Measurements from ENCODE around the gene SRGN. TPM values are rescaled to one million over a fixed set of nuclear protein-coding genes. Genes with fewer than 3 reads are reported as not detected.
A peak's percentile ranks its signal among the peaks of the same experiment; 100 is the strongest.

SRGN gene
- total RNA-seq, 1 donor from 2014 or later, result 54.3 TPM

DNA sequence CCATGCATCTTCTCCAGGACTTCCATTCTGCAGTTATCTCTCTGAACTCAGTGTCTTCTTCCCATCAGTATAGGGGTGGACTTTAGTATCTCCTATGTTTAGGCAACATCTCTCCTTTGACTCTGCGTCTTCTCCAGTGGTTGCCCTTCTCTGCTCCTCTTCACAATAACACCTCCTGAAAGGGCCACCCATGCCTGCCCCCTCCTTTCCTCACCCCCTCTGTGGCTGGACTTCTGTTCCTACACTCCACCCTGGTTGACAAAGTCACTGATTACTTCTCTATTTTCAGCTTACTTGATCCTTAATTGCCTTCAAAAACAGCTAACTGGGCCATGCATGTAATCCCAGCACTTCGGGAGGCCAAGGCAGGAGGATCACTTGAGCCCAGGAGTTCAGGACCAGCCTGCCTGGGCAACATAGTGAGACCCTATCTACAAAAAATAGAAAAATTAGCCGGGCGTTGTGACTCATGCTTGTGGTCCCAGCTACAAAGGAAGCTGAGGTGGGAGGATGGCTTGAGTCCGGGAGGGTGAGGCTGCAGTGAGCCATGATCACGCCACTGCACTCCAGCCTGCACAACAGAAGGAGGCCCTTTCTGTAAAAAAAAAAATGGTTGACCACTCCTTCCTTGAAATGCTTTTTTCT is 13.7 kb downstream of the SRGN start:
- Histone ChIP-seq H3K36me3 (ENCODE audit: control insufficient read depth in 3 of 3, insufficient read depth in 3 of 3, low read length in 3 of 3) (no peaks in the 10 kb centered on the region), H3K4me3 (ENCODE audit: low read length in 3 of 3) (no peak overlapping the region), H3K9me3 (ENCODE audit: control insufficient read depth in 3 of 3, low read length in 3 of 3) (no peaks in the 10 kb centered on the region), H3K4me1 (ENCODE audit: control insufficient read depth in 3 of 3, insufficient read depth in 3 of 3, low read length in 3 of 3) (no peaks in the 10 kb centered on the region), H3K27ac (ENCODE audit: low read depth, low read length) (no peak overlapping the region), H3K9ac (ENCODE audit: low read depth in 1 of 3, low read length in 3 of 3) (no peak overlapping the region), H3K27me3 (ENCODE audit: control insufficient read depth in 3 of 3, insufficient read depth in 3 of 3, low read length in 3 of 3) (no peaks in the 10 kb centered on the region)

GRCh38 chr10:69102440-69102839 is 14.5 kb downstream of the SRGN start:
- no peaks in the 10 kb centered on the region for H3K4me1 ChIP-seq (ENCODE audit: control insufficient read depth in 3 of 3, insufficient read depth in 3 of 3, low read length in 3 of 3)
- no peaks in the 10 kb centered on the region for H3K36me3 ChIP-seq (ENCODE audit: control insufficient read depth in 3 of 3, insufficient read depth in 3 of 3, low read length in 3 of 3)
- H3K9ac ChIP-seq (ENCODE audit: low read depth in 1 of 3, low read length in 3 of 3), result no peak overlapping the region
- no peaks in the 10 kb centered on the region for H3K27me3 ChIP-seq (ENCODE audit: control insufficient read depth in 3 of 3, insufficient read depth in 3 of 3, low read length in 3 of 3)
- H3K27ac ChIP-seq (ENCODE audit: low read depth, low read length), result no peak overlapping the region
- H3K4me3 ChIP-seq (ENCODE audit: low read length in 3 of 3), result no peak overlapping the region
- H3K9me3 ChIP-seq (ENCODE audit: control insufficient read depth in 3 of 3, low read length in 3 of 3), result no peaks in the 10 kb centered on the region

GRCh38 chr10:69103784-69104183 is 15.9 kb downstream of the SRGN start:
- no peak overlapping the region for H3K4me3 ChIP-seq (ENCODE audit: low read length in 3 of 3)
- no peaks in the 10 kb centered on the region for H3K9me3 ChIP-seq (ENCODE audit: control insufficient read depth in 3 of 3, low read length in 3 of 3)
- H3K4me1 ChIP-seq (ENCODE audit: control insufficient read depth in 3 of 3, insufficient read depth in 3 of 3, low read length in 3 of 3), result no peaks in the 10 kb centered on the region
- no peak overlapping the region for H3K9ac ChIP-seq (ENCODE audit: low read depth in 1 of 3, low read length in 3 of 3)
- H3K27ac ChIP-seq (ENCODE audit: low read depth, low read length), result no peak overlapping the region
- no peaks in the 10 kb centered on the region for H3K27me3 ChIP-seq (ENCODE audit: control insufficient read depth in 3 of 3, insufficient read depth in 3 of 3, low read length in 3 of 3)
- H3K36me3 ChIP-seq (ENCODE audit: control insufficient read depth in 3 of 3, insufficient read depth in 3 of 3, low read length in 3 of 3), result no peaks in the 10 kb centered on the region

GRCh38 chr10:69104994-69105790 is 17.3 kb downstream of the SRGN start:
- no peak overlapping the region for H3K27ac ChIP-seq (ENCODE audit: low read depth, low read length)
- H3K9ac ChIP-seq (ENCODE audit: low read depth in 1 of 3, low read length in 3 of 3), result no peak overlapping the region
- no peaks in the 10 kb centered on the region for H3K36me3 ChIP-seq (ENCODE audit: control insufficient read depth in 3 of 3, insufficient read depth in 3 of 3, low read length in 3 of 3)
- no peak overlapping the region for H3K4me3 ChIP-seq (ENCODE audit: low read length in 3 of 3)
- H3K9me3 ChIP-seq (ENCODE audit: control insufficient read depth in 3 of 3, low read length in 3 of 3), result no peaks in the 10 kb centered on the region
- no peaks in the 10 kb centered on the region for H3K27me3 ChIP-seq (ENCODE audit: control insufficient read depth in 3 of 3, insufficient read depth in 3 of 3, low read length in 3 of 3)
- H3K4me1 ChIP-seq (ENCODE audit: control insufficient read depth in 3 of 3, insufficient read depth in 3 of 3, low read length in 3 of 3), result no peaks in the 10 kb centered on the region

DNA sequence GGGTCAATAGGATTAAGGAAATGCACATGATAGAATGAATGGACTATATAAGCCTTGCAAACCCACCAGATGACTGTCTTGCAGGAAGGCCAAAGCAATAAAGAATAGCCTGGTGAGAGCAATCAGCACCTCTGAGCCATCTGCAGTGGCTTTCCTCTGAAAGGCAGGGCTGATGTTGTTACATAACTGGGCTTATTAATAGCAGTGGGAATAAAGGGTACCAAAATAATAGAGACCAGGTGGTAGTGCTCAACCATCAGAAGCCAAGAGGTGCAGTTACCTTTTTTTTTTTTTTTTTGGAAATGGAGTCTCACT is 19.2 kb downstream of the SRGN start:
- Histone ChIP-seq H3K4me3 (ENCODE audit: low read length in 3 of 3) (no peak overlapping the region), H3K9me3 (ENCODE audit: control insufficient read depth in 3 of 3, low read length in 3 of 3) (no peaks in the 10 kb centered on the region), H3K36me3 (ENCODE audit: control insufficient read depth in 3 of 3, insufficient read depth in 3 of 3, low read length in 3 of 3) (no peaks in the 10 kb centered on the region), H3K4me1 (ENCODE audit: control insufficient read depth in 3 of 3, insufficient read depth in 3 of 3, low read length in 3 of 3) (no peaks in the 10 kb centered on the region), H3K9ac (ENCODE audit: low read depth in 1 of 3, low read length in 3 of 3) (no peak overlapping the region), H3K27ac (ENCODE audit: low read depth, low read length) (no peak overlapping the region), H3K27me3 (ENCODE audit: control insufficient read depth in 3 of 3, insufficient read depth in 3 of 3, low read length in 3 of 3) (no peaks in the 10 kb centered on the region)

DNA sequence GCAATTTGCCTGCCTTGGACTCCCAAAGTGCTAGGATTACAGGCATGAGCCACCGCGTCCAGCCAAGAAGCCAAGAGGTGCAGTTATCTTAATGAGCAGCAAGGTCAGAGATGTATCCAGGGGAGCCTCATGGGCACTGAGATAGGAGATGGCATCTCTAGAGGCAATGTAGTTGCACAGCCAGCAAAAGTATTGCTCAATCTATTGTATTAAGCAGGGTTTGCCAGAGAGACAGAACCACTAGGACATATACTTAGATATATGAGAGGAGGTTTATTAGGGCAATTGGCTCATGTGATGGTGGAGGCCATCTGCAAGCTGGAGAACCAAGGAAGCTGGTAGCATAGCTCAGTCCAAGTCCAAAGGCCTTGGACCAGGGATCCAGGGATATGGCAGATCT is 19.8 kb downstream of the SRGN start:
- Histone ChIP-seq H3K9me3 (ENCODE audit: control insufficient read depth in 3 of 3, low read length in 3 of 3) (no peaks in the 10 kb centered on the region), H3K9ac (ENCODE audit: low read depth in 1 of 3, low read length in 3 of 3) (no peak overlapping the region), H3K27me3 (ENCODE audit: control insufficient read depth in 3 of 3, insufficient read depth in 3 of 3, low read length in 3 of 3) (no peaks in the 10 kb centered on the region), H3K27ac (ENCODE audit: low read depth, low read length) (no peak overlapping the region), H3K4me3 (ENCODE audit: low read length in 3 of 3) (no peak overlapping the region), H3K36me3 (ENCODE audit: control insufficient read depth in 3 of 3, insufficient read depth in 3 of 3, low read length in 3 of 3) (no peaks in the 10 kb centered on the region), H3K4me1 (ENCODE audit: control insufficient read depth in 3 of 3, insufficient read depth in 3 of 3, low read length in 3 of 3) (no peaks in the 10 kb centered on the region)

- H3K4me3 ChIP-seq (ENCODE audit: low read length in 3 of 3), result no peak overlapping the region
- H3K9ac ChIP-seq (ENCODE audit: low read depth in 1 of 3, low read length in 3 of 3), result no peak overlapping the region
- H3K27me3 ChIP-seq (ENCODE audit: control insufficient read depth in 3 of 3, insufficient read depth in 3 of 3, low read length in 3 of 3), result no peaks in the 10 kb centered on the region
- H3K27ac ChIP-seq (ENCODE audit: low read depth, low read length), result no peak overlapping the region
- H3K4me1 ChIP-seq (ENCODE audit: control insufficient read depth in 3 of 3, insufficient read depth in 3 of 3, low read length in 3 of 3), result peaks cover 0 to 8% (median 6%) of the 10 kb centered on the region in 3 donors
- H3K9me3 ChIP-seq (ENCODE audit: control insufficient read depth in 3 of 3, low read length in 3 of 3), result no peaks in the 10 kb centered on the region
- no peaks in the 10 kb centered on the region for H3K36me3 ChIP-seq (ENCODE audit: control insufficient read depth in 3 of 3, insufficient read depth in 3 of 3, low read length in 3 of 3)
These were observed 32.0 kb downstream of the SRGN start for GRCh38 chr10:69119896-69120295.

DNA sequence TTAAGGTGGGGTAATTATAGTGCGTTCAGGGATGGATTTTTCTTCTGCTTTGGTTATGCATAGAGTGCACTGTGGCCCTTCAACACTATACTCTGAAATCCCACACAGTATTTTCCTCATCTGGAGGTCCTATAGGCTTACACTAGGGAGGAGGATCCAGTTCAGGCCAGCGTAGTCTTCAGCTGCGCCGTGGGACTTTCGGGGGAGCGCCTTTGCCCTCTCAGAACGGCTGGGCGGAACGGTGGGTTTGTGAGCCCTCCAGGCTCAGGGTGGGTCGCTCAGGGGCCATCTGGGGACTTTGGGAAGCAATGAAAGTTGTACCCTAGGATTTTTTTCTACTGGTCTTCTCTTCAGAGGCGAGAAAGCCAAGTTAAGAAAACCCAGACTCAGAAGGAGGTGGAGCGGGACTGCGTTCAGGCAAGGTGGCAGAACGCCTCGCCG is 35.4 kb downstream of the SRGN start:
- Histone ChIP-seq H3K27ac (ENCODE audit: low read depth, low read length) (peak overlapping the region; percentile 100), H3K36me3 (ENCODE audit: control insufficient read depth in 3 of 3, insufficient read depth in 3 of 3, low read length in 3 of 3) (no peaks in the 10 kb centered on the region), H3K9ac (ENCODE audit: low read depth in 1 of 3, low read length in 3 of 3) (peak overlapping the region; percentile 95 to 99 (median 98)), H3K9me3 (ENCODE audit: control insufficient read depth in 3 of 3, low read length in 3 of 3) (no peaks in the 10 kb centered on the region), H3K4me1 (ENCODE audit: control insufficient read depth in 3 of 3, insufficient read depth in 3 of 3, low read length in 3 of 3) (peaks cover 6 to 15% (median 9%) of the 10 kb centered on the region in 3 donors), H3K27me3 (ENCODE audit: control insufficient read depth in 3 of 3, insufficient read depth in 3 of 3, low read length in 3 of 3) (no peaks in the 10 kb centered on the region), H3K4me3 (ENCODE audit: low read length in 3 of 3) (peak overlapping the region; percentile 84 to 96 (median 93))

DNA sequence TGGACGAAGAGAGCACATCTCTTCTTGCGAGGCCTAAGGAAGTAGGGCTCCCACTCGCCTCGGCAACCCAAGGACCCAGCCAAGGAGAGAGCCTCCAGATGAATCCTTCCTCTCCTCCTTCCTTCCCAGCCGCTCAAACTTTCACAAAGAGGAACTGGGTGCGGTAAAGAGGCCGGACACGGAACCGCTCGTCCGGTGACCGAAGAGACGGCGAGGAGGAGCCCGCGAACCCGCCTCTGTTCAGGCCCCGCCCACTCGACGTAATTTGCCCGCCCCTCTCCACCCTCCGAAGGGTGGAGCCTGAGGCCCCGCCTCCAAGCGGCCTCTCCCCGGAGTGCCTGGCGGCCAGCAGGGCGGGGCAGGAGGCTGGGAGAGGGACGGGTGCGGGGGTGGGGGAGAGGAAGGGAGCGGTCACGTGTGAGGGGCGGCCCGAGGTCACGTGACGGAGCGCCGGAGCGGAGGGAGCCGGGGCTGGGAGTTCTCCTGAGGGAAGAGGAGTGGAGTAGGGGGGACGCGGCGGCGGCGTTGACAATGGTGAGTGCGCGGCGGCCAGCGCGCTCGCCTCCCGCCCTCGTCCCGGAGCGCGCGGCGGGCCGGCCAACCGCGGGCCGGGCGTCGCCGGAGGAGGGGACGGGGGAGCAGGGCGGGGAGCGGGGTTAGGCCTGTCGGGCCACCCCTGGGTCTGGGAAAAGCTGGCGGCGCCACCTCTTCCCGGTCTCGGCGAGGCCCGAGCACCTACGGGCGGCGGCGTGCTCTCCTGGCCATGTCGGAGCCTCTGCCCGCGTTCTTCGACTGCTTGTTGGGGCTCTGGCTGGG is 36.1 kb downstream of the SRGN start, which contains the start of gene VPS26A:
TSS of gene VPS26A (plus strand) at position 432 of the 816 bp plus-strand sequence. CDS start at position 532, 100 bp downstream.
- no peaks in the 10 kb centered on the region for H3K9me3 ChIP-seq (ENCODE audit: control insufficient read depth in 3 of 3, low read length in 3 of 3)
- H3K27me3 ChIP-seq (ENCODE audit: control insufficient read depth in 3 of 3, insufficient read depth in 3 of 3, low read length in 3 of 3), result no peaks in the 10 kb centered on the region
- no peaks in the 10 kb centered on the region for H3K36me3 ChIP-seq (ENCODE audit: control insufficient read depth in 3 of 3, insufficient read depth in 3 of 3, low read length in 3 of 3)
- H3K4me1 ChIP-seq (ENCODE audit: control insufficient read depth in 3 of 3, insufficient read depth in 3 of 3, low read length in 3 of 3), result peaks cover 6 to 15% (median 9%) of the 10 kb centered on the region in 3 donors
- H3K4me3 ChIP-seq (ENCODE audit: low read length in 3 of 3), result peak within 1 kb of the TSS; percentile 84 to 96 (median 93)
- H3K27ac ChIP-seq (ENCODE audit: low read depth, low read length), result peak within 1 kb of the TSS; percentile 100
- H3K9ac ChIP-seq (ENCODE audit: low read depth in 1 of 3, low read length in 3 of 3), result peak within 1 kb of the TSS; percentile 95 to 99 (median 98)
